Measurements from ENCODE around the gene RUFY4.
"Not testable (repeated sequence)": the region's sequence is repeated elsewhere in the genome, so short reads cannot be mapped to it uniquely, and the experiment has no call there.

The RUFY4 gene, protein sequence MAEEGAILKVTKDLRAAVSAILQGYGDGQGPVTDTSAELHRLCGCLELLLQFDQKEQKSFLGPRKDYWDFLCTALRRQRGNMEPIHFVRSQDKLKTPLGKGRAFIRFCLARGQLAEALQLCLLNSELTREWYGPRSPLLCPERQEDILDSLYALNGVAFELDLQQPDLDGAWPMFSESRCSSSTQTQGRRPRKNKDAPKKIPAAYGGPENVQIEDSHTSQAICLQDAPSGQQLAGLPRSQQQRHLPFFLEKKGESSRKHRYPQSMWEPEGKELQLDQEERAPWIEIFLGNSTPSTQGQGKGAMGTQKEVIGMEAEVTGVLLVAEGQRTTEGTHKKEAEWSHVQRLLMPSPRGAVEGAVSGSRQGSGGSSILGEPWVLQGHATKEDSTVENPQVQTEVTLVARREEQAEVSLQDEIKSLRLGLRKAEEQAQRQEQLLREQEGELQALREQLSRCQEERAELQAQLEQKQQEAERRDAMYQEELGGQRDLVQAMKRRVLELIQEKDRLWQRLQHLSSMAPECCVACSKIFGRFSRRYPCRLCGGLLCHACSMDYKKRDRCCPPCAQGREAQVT

DNA sequence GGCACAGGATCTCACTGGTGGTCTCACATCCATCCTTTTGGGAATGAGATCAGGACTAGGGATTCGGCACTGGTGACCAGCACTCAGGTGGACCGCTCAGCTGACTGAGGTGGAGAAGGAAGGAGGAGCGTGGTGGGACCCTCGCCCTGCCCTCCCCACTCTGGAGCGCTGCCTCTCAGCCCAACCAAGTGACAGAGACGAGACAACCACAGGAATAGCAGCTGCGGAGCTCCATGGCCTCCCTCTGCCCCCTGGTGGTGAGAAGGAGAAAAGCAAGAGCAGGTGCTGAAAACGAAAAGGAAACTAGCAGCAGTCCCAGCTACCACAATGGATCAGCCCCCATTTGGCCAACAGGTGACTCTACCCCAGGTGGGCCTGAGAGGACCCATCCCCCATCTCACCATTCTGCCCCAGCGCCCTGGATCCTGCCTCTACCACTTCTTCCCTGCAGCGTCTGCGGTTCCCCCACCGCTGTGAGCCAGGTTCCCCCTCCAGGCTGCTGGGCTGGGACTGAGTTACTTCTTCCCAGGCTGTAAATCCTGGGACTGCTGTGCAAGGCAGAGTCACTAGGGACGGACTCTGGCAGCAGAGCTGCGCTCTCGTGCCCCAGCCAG lies at the start of gene RUFY4:
Gene RUFY4 (plus strand): TSS at position 533 of the 614 bp plus-strand sequence. CDS start 1,353 bp downstream, outside the sequence.
- H3K27ac Mint-ChIP-seq, H3K36me3 Mint-ChIP-seq, H3K9me3 Mint-ChIP-seq: not testable (repeated sequence)
- peak; percentile 92 for ATAC-seq (ENCODE audit: low read depth)
- H3K4me3 Mint-ChIP-seq, result peak within 1 kb of the TSS; percentile 82
- peaks cover 17% of the 10 kb centered on the region for H3K27me3 Mint-ChIP-seq
- peaks cover 14% of the 10 kb centered on the region for H3K4me1 Mint-ChIP-seq
- peak; percentile 63 to 80 for DNase-seq (ENCODE audit: low spot score in 2 of 2)

DNA sequence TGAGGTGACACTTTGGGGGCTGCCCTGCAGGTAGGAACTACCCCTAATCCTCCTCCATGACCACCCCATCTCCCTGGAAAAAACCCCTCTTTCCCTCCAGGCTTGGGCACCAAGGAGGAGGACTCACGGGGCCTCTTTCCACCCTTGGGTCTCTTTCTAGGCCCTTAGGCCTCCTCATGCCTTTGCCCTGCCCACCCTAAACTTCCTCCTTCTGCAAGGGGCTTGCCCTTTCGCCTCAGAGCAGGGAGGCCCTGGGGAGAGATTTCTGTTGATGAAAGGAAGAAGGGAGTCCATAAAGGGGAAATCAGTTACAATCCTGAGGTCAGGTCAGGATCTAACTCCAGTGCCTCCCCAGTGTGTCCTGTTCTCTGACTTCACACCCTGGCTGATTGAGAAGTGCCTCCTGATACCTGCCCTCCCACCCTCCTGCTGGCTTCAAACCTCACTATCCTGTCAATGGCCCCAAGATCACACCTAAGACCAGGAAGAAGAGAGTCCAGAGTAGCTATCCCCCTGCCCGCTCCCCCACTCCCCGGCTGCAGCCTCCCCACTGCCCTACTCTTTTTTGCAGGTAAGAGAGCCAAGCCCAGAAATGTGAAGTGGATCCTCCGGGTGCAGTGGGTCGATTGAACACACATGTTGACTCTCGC lies 49.5 kb upstream of the RUFY4 start:
- H3K4me3 Mint-ChIP-seq, result no peak overlapping the region
- no peak overlapping the region for H3K27ac Mint-ChIP-seq
- H3K36me3 Mint-ChIP-seq, result no peaks in the 10 kb centered on the region
- ATAC-seq (ENCODE audit: low read depth), result no peak
- no peak for DNase-seq (ENCODE audit: low spot score in 2 of 2)
- peaks cover 17% of the 10 kb centered on the region for H3K27me3 Mint-ChIP-seq
- H3K9me3 Mint-ChIP-seq, result no peaks in the 10 kb centered on the region
- H3K4me1 Mint-ChIP-seq, result peaks cover 6% of the 10 kb centered on the region

DNA sequence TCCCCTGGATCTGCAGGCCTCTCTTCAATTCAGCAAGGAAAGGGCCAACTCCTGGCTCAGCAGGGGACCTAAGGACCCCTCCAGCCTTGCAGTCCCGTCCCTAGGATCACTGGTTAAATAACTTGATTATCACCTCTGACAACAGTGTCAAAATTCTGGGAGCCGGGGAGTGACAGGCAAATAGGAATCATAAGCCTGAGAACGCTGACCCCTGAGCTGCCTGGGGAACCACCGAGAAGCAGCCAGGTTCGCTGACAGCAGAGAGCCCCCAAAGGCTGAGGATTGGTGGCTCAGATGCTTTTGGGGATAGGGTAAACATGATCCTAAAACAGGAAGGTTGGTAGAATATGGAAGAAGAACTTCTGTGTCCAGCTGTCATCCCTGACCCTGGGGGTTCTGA lies 48.8 kb upstream of the RUFY4 start:
- Mint-ChIP-seq H3K4me1 (peaks cover 5% of the 10 kb centered on the region), H3K4me3 (no peak overlapping the region), H3K27me3 (peaks cover 15% of the 10 kb centered on the region), H3K36me3 (no peaks in the 10 kb centered on the region), H3K9me3 (no peaks in the 10 kb centered on the region), H3K27ac (no peak overlapping the region)
- DNase-seq (ENCODE audit: low spot score in 2 of 2), result no peak
- ATAC-seq (ENCODE audit: low read depth), result no peak

DNA sequence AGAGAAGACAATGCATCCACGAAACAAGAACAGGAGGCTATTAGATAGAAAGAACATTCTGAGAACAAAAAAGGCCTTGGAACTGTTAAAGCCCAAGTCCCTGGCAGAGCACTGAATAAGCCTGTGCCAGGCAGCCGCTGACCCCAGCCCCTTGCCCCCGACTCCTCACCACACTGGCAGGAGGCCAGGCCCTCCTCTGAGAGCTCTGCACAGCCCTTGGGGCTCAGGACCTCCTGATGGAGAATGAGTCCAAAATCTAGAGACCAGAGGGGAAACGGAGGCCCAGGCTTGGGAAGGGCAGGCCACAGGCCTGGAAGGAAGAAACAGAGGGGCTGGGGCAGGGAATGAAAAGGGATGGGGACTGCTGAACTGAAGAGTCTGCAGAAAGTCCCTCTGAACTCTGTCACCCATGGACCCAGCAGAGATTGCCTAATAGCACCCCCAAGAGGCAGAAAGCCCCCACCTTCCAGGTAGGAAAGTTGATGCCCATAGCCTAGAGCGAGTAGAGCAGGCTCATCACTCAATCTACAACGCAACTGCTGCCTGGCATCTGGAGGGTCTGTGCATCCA lies 48.0 kb upstream of the RUFY4 start:
- no peaks in the 10 kb centered on the region for H3K9me3 Mint-ChIP-seq
- H3K27me3 Mint-ChIP-seq, result peaks cover 14% of the 10 kb centered on the region
- ATAC-seq (ENCODE audit: low read depth) (no peak), DNase-seq (ENCODE audit: low spot score in 2 of 2) (no peak)
- H3K27ac Mint-ChIP-seq, result no peak overlapping the region
- H3K36me3 Mint-ChIP-seq, result no peaks in the 10 kb centered on the region
- H3K4me3 Mint-ChIP-seq, result no peak overlapping the region
- H3K4me1 Mint-ChIP-seq, result peaks cover 5% of the 10 kb centered on the region

DNA sequence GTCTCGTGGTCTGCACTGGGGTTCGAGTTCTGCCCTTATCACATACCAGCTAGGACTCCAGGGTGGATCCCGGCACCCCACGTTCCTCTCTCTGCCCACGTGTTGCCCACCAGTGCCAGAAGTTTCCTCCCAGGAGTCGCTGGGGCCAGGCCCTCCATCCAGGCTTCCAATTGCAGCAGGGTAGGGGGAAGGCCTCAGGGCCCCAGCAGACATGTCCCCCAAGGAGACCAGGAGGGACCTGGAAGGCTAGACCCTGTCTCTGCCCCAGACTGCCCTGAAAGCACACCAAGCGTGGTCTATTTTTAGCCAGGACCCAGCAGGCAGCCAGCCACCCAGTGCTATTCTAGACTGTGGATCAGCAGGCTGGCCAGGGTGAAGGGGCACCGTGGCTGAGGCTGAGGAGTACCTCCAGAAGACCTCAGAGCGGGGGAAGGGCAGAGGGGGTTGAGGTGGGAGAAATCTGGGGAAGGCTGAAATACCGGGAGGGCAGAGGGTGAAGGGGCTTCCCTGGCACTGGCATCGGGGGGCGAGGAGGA lies 47.4 kb upstream of the RUFY4 start:
- Mint-ChIP-seq H3K36me3 (no peaks in the 10 kb centered on the region), H3K9me3 (no peaks in the 10 kb centered on the region), H3K27ac (no peak overlapping the region), H3K4me1 (peaks cover 5% of the 10 kb centered on the region), H3K4me3 (no peak overlapping the region), H3K27me3 (peaks cover 12% of the 10 kb centered on the region)
- DNase-seq (ENCODE audit: low spot score in 2 of 2), result no peak
- no peak for ATAC-seq (ENCODE audit: low read depth)

DNA sequence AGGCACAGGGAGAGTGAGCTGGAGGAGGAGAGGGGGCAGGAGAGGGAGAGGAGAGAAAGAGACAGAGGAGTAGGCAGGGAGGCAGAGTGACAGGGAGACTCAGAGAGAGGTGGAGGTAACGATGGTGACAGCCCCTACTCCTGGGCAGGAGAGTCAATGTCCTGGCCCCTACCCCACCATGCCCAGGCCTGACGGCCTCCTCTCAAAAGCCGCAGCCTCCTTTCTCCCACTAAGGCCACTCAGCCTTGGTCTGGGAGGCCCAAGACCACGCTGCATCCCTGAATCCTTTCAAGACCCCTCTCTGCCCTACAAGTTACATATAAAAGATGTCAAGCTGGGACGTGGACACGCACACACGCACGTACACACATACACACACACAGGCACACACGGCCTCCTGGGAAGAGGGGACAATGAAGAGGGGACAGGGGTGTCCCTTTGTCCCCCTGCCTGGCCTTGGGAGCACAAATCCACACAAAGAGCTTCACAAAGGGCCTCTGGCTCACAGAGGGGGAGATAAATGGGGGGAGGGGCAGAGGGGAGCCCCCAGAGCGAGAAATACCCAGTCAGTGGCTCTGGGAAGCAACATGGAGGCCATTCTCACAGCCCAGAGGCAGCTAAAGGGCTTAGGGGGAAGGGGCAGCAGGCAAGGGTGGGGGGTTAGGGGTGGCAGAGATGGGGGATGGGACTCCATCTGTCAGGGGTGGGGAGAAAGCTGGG lies 46.8 kb upstream of the RUFY4 start:
- Mint-ChIP-seq H3K36me3 (no peaks in the 10 kb centered on the region), H3K27me3 (peaks cover 10% of the 10 kb centered on the region), H3K4me3 (no peak overlapping the region), H3K27ac (no peak overlapping the region), H3K9me3 (no peaks in the 10 kb centered on the region), H3K4me1 (peaks cover 5% of the 10 kb centered on the region)
- DNase-seq (ENCODE audit: low spot score in 2 of 2), result no peak
- no peak for ATAC-seq (ENCODE audit: low read depth)

DNA sequence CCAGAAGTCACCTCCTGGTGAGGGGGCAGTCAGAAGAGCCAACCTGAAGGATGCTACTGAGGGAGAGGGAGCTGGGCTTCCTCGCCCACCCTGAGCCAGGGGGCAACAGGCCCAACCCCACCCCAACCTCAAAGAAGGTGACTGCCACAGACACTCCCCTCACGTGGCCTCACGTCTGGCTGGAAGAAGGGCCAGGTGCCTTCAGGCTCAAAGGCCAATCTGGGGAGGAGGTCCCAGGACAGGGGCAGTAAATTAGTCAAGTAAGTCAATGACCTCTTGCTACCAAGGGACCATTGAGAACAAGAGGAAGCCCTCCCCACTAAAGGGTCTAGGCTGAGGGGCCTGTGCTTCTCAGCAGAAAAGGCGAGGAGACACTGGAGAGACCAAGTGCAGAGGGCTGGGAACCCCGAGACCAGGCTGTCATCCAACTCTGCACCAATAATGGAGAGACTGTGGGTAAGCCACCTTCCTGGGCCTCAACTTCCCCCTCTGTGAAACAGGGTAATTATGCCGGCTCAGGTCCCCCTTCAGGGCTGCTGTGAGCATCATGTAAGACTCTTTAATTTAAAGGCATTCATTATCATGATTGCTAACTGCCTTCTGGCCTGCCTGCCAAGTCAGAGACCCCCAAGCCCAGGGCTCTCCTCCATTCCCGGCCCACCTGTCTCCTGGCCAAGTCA lies 46.1 kb upstream of the RUFY4 start:
- no peaks in the 10 kb centered on the region for H3K9me3 Mint-ChIP-seq
- DNase-seq (ENCODE audit: low spot score in 2 of 2) (no peak), ATAC-seq (ENCODE audit: low read depth) (no peak)
- H3K4me3 Mint-ChIP-seq, result no peak overlapping the region
- peaks cover 6% of the 10 kb centered on the region for H3K27me3 Mint-ChIP-seq
- H3K27ac Mint-ChIP-seq, result no peak overlapping the region
- H3K36me3 Mint-ChIP-seq, result no peaks in the 10 kb centered on the region
- peaks cover 2% of the 10 kb centered on the region for H3K4me1 Mint-ChIP-seq

DNA sequence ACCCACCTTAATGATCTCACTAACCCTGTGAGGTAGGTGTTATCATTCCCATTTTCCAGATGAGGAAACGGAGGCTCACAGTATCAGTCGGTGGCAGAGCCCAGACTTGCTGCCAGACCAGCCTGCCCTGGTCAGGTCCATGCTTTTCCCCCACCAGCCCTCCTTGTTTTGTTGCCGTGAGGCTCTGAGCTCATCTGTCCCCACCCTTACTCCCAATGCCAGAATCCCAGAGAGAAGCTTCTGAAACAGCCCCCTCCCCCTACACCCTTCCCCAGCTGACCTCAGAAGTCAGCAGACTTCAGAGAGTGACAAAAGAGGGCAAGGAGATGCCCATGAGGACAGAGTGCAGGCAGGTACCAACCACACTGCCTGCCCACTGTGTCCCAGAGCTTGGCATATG lies 45.4 kb upstream of the RUFY4 start:
- Mint-ChIP-seq H3K36me3 (no peaks in the 10 kb centered on the region), H3K27ac (no peak overlapping the region), H3K27me3 (peaks cover 6% of the 10 kb centered on the region), H3K4me1 (peaks cover 2% of the 10 kb centered on the region), H3K4me3 (no peak overlapping the region), H3K9me3 (no peaks in the 10 kb centered on the region)
- ATAC-seq (ENCODE audit: low read depth), result no peak
- DNase-seq (ENCODE audit: low spot score in 2 of 2), result no peak

DNA sequence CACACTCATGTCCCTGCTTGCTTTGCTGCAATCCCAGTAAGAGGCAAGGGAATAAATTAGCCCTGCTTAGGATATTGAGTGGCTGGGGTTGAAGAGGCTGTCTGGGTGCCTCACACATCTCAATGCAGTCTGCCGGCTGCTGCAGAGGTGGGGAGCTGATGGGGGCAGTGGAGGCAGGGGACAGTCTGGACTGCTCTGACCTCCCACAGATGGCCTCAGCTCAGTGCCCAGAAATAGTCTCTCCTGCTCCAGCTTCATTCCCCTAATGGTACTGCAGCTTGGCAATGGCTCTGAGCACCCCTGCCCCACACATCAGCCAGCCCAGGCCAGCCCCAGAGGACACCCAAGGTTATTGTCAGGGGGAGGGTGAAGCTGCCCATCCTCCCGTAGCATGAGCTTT lies 44.7 kb upstream of the RUFY4 start:
- ATAC-seq (ENCODE audit: low read depth) (no peak), DNase-seq (ENCODE audit: low spot score in 2 of 2) (no peak)
- Mint-ChIP-seq H3K36me3 (no peaks in the 10 kb centered on the region), H3K27ac (no peak overlapping the region), H3K4me3 (no peak overlapping the region), H3K4me1 (no peaks in the 10 kb centered on the region), H3K9me3 (no peaks in the 10 kb centered on the region), H3K27me3 (peaks cover 6% of the 10 kb centered on the region)

DNA sequence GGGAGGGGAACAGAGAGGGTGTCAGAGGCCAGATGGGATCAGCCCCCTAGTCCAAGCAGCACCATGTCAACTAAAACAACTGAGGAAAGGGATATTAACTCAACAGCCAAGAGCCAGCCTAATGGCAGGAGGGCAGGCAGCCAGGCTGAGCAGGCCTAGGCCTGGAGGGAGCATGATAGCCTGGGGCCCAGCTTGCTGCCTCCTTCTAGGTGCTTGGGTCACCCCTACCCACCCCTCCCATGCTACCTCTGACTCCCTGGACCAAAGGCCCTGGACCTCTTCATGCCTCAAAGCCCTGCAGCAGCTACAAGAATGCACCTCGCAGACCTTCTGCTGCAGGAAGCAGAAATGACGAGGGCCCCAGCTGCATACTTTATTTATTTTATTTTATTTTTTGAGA lies 44.2 kb upstream of the RUFY4 start:
- Mint-ChIP-seq H3K9me3 (no peaks in the 10 kb centered on the region), H3K4me1 (no peaks in the 10 kb centered on the region), H3K36me3 (no peaks in the 10 kb centered on the region), H3K27me3 (peaks cover 6% of the 10 kb centered on the region), H3K27ac (no peak overlapping the region), H3K4me3 (no peak overlapping the region)
- no peak for ATAC-seq (ENCODE audit: low read depth)
- DNase-seq (ENCODE audit: low spot score in 2 of 2), result no peak

DNA sequence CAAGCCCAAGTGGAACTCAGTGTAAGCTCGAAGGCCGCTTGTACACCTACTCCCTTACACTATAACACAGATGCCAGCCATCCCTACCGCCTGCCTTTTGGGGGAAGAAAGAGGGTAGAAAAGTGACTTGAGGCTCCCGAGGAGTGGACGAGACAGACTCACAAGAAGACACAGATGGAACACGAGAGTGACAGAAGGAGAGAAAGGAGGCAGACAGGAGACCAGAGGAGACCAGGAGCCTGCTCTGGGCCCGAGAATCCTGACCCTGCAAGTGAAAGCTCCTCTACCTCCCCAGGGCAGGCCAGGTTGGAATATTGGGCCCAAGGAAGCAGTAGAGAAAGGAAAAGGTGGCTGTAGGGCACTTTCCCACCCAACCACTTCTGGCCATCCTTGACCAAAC lies 42.8 kb upstream of the RUFY4 start:
- DNase-seq (ENCODE audit: low spot score in 2 of 2) (no peak), ATAC-seq (ENCODE audit: low read depth) (no peak)
- no peaks in the 10 kb centered on the region for H3K36me3 Mint-ChIP-seq
- no peaks in the 10 kb centered on the region for H3K4me1 Mint-ChIP-seq
- H3K9me3 Mint-ChIP-seq, result no peaks in the 10 kb centered on the region
- no peak overlapping the region for H3K27ac Mint-ChIP-seq
- H3K27me3 Mint-ChIP-seq, result peaks cover 5% of the 10 kb centered on the region
- no peak overlapping the region for H3K4me3 Mint-ChIP-seq

DNA sequence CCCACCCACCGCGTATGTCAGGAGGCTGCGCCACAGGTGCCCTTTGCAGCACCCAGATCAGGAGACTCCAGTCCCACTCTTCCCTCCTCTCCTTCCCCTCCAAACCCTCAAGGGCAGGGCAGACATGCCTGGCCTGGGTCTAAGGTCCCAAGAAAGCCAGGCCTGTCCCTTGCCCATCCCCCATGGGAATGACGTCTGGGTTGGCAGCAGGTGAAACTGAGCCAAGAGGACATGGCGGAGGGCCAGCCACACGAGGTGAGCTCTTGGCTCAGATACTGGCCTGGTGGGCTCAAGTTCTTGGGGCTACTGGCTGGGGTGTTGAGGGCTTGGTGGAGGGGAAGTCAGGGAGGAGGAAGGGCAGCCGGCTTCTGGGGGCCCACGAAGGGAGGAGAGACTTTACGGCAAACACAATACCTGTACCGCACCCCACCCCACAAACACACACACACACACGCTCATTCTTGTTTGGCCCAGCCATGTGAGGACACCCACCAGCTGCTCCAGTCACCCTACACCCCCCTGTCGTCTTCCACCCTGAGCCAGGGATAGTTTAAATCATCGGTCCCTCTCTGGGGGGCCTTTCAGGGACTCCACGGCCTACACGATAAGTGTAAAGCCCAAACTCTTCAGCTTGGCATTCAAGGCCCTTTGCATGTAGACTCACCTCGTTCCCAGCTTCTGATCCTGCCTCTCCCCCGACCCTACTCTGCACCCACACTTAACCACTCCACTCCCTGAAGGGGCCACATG lies 42.2 kb upstream of the RUFY4 start:
- Mint-ChIP-seq H3K4me3 (no peak overlapping the region), H3K4me1 (no peaks in the 10 kb centered on the region), H3K27ac (no peak overlapping the region), H3K36me3 (no peaks in the 10 kb centered on the region), H3K9me3 (no peaks in the 10 kb centered on the region), H3K27me3 (peaks cover 2% of the 10 kb centered on the region)
- DNase-seq (ENCODE audit: low spot score in 2 of 2) (no peak), ATAC-seq (ENCODE audit: low read depth) (no peak)

Measured in memory B cell (primary cell).